Measurements from ENCODE around the gene A2M. TPM values are rescaled to one million over a fixed set of nuclear protein-coding genes. Genes with fewer than 3 reads are reported as not detected.

A2M gene
- total and polyA plus RNA-seq, 2 of the 8 experiments (the other 6 are each of a cell fraction or from before 2014, with no cell fraction given) = 0.15 TPM; not detected in 1

DNA sequence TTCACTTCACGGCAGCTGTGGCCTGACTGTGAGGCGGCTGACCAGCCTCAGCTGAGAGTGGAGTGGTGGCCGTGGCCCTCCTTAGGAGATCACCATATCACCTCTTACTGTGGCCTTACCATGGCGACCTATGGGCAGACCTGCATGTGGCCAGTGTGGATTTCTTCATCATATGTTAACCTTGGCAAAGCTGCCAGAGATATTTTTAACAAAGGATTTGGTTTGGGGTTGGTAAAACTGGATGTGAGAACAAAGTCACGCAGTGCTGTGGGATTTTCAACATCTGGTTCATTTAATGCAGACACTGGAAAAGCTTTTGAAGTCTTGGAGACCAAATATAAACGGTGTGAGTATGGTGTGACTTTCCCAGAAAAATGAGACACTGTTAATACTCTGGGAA, 79.5 kb downstream of the A2M start (continued):
- TF ChIP-seq E2F6 (IDR thresholded peaks at IDR 0.05) (no peak), TAF7 (optimal IDR thresholded peaks at IDR 0.05; ENCODE audit: borderline replicate concordance, low read depth, low read length) (no peak), CREB1 (IDR thresholded peaks at IDR 0.05) (no peak), RBBP5 (IDR thresholded peaks at IDR 0.05; ENCODE audit: borderline replicate concordance, low read depth, low read length) (no peak), BCL11A (IDR thresholded peaks at IDR 0.05; ENCODE audit: low read depth in 2 of 2, low read length in 2 of 2) (no peak), SP4 (IDR thresholded peaks at IDR 0.05; ENCODE audit: low read length) (no peak), SAP30 (IDR thresholded peaks at IDR 0.05; ENCODE audit: insufficient read depth, insufficient replicate concordance, low read length) (no peak)

Measured in H1 (cell line).